ENCODE data around the gene NDOR1.

NDOR1 gene

DNA sequence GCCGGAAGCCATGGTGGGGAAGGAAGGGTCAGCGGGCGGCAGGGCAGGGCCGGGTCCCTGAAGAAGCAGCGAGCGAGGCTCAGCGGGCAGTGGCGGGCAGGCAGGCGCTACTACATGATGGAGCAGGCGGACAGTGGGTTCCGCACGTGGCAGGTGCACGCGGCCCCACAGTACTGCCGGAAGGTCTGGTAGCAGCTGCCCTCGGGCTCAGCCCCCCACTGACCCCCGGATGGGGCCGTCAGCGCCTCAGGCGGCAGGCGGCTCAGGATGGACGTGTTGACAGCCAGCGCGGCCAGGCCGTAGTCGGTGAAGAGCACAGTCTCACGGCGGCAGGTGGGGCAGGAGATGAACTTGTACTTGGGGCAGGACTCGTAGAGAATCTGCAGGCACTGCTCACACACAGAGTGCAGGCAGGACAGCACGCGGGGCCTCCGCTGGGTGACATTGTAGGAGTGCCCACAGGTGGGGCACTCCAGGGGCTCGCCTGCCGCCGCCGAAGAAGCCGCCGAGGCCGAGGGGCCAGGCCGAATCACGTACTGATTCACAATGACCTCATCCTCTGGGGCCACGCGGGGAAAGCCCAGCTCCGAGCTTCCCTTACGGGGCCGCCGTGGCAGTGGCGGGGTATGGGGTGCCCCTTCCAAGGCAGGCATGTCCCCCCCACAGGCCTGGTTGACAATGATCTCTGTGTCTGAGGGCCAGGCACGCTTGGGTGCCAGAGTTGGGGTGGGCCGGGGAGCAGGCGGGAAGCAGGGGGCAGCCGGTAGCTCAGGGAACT is 15.0 kb downstream of the NDOR1 start:
- no peak for DNase-seq (ENCODE audit: low spot score)

DNA sequence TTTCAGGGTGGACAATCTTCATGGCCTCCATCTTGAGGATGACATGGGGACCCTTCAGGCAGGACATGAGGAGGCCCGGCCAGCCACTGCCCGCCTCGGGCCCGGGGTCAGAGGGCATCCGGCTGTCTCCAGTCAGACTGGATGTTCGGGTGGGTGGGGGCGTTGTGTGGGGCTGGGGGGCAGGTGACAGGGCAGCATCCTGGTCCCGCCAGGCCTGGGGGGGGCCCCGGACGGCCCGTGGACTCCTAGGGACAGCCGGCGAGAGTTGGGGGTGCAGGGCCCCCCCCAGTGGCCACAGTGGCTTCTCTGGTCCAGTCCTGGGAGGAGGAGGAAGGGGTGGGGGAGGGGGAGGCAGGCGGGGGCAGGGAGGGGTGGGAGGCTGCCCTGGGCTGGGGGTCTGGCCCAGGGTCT is 15.6 kb downstream of the NDOR1 start:
- DNase-seq (ENCODE audit: low spot score), result no peak

DNA sequence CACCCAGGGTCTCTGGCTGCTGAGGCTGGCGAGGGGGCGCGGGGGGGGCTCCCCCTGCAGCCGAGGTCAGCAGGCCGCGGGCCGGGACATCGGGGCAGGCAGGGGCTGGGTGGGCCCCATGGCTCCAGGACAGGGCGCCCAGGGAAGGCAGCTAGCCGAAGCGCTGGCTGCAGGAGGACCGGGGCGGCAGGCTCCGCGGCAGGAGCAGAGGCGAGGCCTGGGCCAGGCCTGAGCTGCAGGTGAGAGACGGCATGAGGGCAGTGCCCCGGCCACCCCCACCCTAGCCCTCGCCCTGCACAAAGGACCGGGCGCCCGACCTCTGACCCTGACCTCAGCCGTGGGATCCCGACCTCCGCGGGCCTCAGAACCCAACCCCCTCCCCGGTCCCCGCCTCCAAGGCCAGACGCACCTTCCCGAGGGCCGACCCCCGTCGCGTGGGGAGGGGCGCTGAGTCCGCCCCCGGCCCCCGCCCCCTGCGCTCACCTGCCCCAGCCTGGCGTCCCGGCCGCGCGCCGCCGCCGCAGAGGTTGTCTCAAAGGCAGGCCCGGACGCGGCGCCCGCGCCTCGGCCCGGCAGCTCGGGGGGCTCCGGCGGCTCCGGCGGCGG is 16.1 kb downstream of the NDOR1 start:
- DNase-seq (ENCODE audit: low spot score), result no peak

DNA sequence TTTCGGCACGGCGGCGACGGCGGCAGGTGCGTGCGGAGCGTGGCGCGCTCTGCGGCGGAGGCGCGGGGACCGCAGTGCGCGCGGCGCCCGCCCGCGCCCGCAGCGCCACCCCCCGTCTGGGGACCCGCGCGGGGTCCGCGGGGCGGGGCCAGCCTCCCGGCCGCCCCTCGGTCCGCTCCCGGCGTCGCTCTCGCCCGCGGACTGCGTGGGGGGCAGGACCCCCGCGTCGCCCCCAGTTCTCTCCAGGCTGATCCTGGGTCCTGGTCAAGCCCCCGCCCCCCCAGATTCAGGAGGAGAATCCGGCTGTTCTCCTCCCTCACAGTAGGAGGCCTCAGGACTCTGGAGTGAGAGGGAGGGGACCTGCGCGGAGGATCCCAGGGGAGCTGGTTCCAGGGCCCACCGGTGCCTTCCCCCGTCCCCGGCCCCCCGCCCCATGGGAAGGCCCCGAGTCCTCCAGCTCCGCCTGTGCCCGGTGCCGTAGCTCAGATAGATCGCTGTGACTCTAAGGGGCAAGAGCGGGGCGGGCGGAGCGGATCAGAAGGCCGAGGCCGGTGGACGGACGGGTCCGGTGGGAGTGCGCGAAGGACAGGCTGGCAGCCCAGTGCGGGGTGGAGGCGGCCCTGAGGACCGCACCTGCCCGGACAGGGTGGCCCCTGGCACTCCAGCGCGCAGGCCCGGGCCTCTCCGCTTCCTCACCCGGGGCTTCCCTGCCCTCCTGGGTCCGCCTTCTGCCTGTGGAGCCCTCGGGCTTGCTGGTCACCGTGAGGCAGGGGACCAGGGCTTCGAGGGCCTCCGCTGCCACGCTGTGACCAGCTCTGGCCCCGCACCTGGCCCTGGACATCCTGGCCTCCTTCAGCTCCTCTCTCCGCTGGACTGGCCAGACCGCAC is 16.9 kb downstream of the NDOR1 start, which contains the start of gene RNF208:
TSS of gene RNF208 (minus strand) at position 51 of the 888 bp plus-strand sequence. CDS start 1,028 bp downstream, outside the sequence.
- no peak for DNase-seq (ENCODE audit: low spot score)

DNA sequence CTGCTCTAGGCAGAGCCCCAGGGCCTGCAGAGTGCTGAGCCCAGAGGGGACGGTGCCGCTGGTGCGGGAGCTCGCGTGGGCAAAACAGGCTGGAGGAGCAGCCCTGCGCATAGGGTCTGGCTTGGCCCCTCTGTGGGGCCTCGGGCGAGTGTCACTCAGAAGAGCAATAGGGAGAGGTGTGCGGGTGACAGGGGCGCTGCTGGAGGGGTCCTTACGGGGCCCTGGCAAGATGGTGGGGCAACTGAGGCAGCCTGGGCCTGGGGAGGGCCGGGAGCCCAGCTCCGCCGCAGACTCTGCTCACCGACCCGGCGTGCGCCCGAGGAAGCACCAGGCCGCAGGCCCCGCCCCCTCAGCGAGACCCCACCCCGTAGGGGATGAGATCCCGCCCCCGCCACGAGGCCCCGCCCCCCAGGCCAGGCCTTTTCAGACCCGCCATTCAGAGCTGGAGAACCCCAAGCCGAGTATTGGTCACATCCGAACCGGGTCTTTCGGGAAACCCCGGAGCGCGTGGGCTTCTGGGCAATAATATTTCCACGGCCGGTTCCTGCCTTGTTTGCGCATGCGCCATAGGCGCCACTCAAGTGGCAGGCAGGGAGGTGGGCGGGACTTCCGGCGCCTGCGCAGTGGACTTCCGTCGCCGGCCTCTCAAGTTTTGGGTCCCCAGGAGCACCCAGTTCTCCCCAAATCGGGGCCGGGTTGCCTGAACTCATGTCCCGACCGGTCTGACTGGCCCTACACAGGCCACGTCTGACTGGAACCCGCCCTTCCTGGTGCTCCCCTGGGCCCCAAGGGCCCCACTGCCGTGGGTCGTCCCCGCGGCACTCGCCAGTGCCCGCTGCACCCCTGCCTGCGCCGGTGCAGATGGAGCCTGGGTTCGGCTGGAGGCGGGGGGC is 17.8 kb downstream of the NDOR1 start:
- DNase-seq (ENCODE audit: low spot score), result peak; percentile 99

DNA sequence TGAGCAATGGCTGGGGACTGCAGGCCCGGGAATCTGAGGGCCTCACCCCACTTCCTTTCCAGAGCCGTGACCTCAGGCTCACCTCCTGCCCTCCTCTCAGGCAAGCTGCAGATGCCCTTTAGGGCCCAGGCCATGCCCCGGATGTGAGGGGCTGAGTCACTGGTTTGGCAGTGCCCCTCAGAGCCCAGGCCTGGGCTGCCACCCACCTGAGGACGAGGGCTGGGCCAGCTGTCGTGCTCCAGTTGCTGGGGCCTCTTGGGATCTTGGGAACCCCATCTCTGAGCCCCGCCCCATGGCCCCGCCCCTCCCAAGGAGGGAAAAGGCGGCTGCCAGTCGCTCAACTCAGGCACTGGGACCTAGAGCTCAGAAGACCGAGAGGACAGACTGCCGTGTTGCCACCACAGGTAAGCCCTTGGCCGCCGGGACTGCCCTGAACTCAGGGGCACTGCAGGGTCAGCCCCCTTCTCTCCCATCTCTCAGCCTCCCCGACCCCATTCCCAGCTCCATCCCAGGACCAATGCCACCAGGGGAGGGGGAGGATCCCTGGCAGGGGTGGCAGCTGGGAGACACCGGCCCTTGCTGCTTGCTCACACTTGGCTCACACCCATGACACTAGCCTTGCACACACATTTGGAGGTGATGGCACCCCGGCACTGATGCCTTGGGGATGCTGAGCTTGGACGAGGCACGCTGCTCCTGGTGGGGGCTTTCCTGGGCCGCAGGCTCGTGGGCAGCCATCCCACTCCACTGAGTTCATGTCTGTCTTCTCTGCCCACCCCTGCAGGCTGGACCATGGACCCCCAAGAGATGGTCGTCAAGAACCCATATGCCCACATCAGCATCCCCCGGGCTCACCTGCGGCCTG is 19.6 kb downstream of the NDOR1 start, which contains the start of gene CYSRT1:
TSS of gene CYSRT1 (plus strand) at position 345 of the 865 bp plus-strand sequence. CDS start at position 793, 448 bp downstream.
- no peak for DNase-seq (ENCODE audit: low spot score)

DNA sequence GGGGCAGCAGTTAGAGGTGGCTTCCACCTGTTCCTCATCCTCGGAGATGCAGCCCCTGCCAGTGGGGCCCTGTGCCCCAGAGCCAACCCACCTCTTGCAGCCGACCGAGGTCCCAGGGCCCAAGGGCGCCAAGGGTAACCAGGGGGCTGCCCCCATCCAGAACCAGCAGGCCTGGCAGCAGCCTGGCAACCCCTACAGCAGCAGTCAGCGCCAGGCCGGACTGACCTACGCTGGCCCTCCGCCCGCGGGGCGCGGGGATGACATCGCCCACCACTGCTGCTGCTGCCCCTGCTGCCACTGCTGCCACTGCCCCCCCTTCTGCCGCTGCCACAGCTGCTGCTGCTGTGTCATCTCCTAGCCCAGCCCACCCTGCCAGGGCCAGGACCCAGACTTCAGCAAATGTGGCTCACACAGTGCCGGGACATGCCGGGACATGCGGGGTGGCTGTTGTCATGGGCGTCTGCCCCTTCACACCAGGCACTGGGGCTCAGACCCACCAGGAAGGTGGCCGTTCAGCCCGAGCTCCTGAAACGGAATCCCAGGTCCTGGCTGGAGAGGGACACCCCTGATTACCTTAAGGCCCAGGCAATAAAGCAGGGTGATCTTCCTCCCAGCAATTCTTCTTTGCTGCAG is 20.3 kb downstream of the NDOR1 start:
- DNase-seq (ENCODE audit: low spot score), result no peak

DNA sequence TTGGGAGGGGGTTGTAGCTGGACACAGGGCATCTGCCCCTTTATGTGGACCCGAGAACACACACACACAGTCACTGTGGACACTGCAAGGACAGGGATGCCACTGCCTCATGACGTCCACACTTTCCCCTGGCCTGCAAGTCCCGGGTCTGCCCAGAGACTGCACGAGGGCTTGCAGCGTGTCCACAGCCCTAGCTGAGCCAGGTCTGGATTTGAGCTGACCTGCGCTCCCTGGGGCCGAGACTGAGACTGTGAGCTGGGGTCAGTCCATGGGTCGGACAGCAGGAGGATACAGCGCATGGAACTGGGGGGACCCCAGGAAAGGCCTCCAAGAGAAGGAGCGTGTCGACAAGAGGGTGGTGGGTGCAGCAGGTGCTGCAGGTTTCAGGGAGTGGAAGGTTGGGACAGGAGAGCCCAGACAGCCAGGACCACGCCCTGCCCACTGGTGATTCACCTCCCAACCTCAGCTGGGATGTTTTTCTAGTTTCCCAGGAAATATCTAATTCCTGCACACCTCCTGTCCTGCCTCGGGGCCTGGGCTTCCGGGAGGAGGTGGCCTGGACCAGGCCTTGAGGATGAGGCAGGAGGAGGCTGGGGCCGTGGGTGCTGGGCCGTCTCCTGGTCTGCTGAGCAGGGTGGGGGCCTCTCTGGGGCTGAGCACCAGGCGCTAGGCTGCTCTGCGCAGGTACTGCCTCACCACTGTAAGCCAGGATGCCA is 21.0 kb downstream of the NDOR1 start:
- DNase-seq (ENCODE audit: low spot score), result no peak

DNA sequence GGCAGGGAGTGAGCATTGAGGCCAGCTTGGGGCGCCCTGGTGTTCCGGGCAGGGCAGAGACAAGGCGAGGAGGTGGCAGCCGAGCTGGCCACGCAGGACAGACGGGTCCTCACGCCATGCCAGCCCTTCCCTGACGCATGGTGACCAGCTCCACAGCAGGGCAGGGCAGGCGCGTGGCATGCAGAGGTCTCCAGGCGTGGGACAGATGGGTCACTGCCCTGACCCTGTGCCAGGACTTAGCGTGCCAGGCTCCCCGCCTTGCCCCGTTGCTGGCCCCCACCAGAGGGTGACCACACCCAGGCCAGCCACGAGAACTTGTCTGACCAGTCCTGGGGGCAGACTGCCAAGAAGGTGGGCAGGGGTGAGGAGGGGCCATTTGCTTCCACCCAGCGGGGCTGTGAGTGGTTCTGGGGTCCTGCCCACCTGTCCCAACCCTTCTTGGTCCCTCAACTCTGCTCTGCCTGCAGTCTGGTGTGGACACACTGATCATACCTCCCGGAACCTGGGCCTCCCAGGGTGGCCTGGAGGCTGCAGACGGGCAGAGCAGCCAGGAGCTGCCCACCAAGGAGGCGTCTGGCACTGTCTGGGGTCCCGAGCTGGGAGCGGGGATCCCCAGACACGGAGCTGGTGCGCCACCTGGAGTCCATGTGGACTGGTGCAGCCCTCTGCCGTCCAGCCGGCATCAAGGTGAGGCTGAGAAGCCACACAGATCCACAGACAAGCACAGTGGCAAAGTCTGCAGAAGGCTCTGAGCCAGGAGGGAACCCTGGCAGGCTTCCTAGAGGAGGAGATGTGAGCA is 21.8 kb downstream of the NDOR1 start, which contains the start of gene RNF224:
TSS of gene RNF224 (plus strand) at position 449 of the 799 bp plus-strand sequence. CDS start 834 bp downstream, outside the sequence.
- DNase-seq (ENCODE audit: low spot score), result peak; percentile 83

DNA sequence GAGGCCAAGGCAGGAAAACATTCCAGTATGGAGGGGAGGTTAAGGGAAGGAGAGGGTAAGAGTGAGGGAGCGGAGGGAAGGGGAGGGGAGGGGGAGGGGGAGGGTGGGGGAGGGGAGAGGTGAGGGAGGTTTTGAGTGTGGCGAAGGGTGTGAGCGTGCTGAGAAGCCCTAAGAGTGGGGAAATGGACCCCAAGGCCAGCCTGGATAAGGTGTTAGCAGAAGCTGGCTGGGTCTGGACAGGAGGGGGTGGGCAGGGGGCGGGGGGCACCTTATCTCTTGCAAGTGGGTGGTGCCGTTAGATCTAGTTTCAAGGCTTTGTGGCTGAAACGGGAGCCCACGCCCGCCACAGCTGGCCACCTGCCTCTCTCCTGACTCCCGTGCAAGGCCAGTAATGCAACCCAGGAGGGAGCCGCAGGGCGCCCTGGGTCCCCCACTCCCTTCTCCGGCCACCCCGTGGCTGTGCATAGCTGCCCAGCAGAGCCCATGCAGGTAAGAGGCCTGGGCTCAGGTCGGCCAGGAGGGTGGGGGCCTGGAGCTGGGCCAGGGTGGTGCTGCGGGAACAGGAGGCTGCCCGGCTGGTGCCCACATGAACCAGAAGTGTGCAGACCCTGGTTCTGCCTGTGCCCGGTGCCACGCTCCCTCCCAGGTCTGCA is 22.5 kb downstream of the NDOR1 start:
- DNase-seq (ENCODE audit: low spot score), result no peak

DNA sequence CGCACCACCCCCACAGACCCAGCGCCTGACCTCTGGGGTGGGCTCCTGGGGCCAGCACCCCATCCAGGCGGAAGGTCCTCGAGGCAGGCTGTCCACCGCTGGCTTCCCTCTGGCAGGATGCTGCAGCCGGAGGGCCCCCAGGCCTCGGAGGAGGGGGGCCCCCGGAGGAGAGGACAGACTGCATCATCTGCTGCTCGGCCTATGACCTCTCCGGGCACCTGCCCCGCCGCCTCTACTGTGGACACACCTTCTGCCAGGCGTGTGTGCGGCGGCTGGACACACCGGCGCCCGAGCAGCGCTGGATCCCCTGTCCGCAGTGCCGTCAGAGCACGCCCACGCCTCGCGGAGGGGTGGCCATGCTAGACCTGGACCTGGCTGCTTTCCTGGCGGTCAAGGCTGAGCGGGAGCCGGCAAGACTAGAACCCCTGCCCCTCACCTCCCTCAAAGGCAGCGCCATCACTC is 23.0 kb downstream of the NDOR1 start:
- no peak for DNase-seq (ENCODE audit: low spot score)

DNA sequence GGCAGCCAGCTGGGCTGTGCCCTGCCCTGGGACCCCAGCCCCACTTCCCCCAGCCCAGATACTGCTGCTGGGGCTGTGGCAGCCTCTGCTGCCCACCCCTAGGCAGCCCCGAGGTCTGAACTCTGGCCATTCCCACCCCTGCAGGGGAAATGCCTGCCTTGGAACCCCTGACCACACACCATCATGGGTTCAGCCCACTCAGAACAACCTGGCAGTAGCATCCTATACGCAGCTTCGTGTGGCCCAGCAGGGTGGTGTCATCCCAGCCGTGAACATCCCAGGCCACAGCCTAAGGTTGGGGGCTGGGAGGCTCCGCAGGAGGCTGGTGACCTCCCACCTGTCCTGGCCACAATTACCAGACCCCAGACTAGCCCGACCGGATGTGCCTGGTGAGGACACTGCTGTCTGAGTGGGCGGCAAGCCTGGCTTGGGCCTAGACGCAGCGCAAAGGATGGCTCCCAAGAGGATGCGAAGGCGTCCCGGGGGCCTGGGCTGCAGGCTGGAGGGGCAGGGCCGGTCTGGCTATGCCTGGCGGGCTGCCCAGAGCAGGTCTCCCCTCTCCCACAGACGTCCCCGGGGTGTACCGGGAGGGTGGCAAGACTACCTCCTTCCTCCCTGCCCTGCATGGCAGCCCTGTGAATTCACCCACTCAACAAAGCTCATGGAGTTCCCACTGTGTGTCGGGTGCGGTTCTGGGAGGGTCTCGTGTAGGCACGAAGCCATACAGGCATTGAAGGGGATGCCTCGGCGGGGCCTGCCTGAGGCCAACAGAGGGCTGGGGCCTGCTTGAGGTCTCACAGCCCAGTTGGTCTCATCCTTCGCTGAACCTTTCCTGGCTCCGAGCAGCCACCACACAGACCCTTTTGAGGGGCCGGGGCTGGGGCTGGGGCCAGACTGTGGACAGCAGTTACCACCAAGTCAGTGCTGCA is 23.7 kb downstream of the NDOR1 start:
- no peak for DNase-seq (ENCODE audit: low spot score)

DNA sequence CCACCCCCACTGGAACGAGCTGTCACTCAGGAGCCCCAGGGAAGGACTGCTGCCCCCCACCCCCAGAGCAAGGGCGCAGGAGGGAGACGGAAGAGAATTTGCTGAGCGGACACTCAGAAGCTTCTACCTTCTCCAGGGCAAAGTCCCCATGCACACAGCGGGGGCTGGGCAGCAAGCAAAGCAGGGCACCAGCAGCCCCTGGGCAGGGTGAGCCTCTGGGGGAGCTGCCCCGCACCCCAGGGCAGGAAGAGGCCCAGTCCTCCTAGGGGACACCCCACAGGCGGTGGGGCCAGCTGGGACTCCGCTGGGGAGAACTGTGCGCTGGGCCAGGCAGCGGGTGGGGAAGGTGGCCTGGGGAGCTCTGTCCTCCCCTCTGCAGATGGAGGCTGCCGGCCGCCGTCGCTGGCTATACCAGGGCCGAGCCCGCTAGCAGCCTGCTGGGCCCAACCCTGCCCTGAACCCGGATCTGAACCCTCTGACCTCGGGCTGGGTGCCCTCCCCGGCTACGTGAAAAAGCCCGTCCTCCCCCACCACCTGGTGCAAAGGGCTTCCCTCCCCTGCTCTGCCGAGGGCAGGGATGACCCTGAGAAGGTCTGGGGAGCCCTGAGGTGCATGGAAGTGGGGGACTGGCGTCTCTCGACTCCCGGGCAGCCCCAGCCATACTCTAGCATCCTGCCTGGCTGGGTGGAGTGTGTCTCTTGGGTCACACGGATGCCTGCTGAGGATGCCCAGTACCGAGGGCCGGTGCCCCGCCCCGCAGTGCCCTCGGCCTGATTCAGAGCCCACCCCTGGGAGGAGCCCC is 24.6 kb downstream of the NDOR1 start:
- no peak for DNase-seq (ENCODE audit: low spot score)

DNA sequence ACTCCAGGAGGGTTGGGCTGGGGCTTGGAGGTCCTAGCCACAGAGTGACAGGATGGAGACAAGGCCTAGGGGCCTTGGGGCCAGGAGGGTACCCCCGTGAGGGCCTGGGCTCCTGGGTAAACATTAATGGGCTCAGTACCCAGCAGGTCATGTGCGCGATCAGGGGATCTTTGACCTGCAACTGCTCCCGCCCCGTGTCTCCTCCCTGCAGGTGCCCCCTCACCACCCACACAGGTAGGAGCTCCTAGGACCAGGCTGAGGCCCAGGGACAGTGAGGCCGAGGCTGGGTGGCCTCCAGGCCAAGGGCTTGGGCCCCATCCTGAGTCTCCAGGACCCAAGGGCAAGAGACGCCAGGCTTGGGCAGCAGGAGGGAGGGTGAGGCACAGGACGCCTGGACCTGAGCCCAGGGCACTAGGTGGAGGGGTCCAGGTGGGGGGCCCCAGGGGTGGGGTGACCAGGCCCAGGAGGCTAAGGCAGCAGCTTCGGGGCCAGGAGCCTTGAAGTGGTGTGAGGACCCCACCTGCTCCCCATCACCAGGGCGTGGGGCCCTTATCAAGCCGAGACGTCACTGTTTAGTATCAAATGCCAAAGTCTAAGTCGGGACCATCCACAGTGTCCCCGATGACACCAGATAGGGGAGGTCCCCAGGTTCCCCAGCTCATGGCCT is 25.3 kb downstream of the NDOR1 start, which contains the start of gene SLC34A3:
TSS of gene SLC34A3 (plus strand) at position 197 of the 667 bp plus-strand sequence. CDS start 802 bp downstream, outside the sequence.
- DNase-seq (ENCODE audit: low spot score), result no peak
